ENCODE results near the gene TUBD1. TPM values are rescaled to one million over a fixed set of nuclear protein-coding genes. Genes with fewer than 3 reads are reported as not detected.
A peak's percentile ranks its signal among the peaks of the same experiment; 100 is the strongest.
"Not testable (repeated sequence)": the region's sequence is repeated elsewhere in the genome, so short reads cannot be mapped to it uniquely, and the experiment has no call there.

Gene TUBD1
- 10 to 100 TPM; 12.7 to 26.5 (median 23.3) TPM for polyA plus RNA-seq (ENCODE audit: low read depth in 6 of 6)

GRCh38 chr17:59892924-59893675 lies at the start of gene TUBD1, which contains the start of gene RPS6KB1:
TSS of gene TUBD1 (minus strand) at chr17:59892943. CDS start at chr17:59891002, 1,941 bp downstream.
TSS of gene RPS6KB1 (plus strand) at chr17:59893121. CDS start at chr17:59893185, 64 bp downstream.
- Mint-ChIP-seq H3K4me1 (peaks cover 43 to 60% (median 58%) of the 10 kb centered on the region in 3 donors), H3K9me3 (no peaks in the 10 kb centered on the region), H3K27ac (peak within 1 kb of the TSS; percentile 99 to 100 (median 99)), H3K4me3 (peak within 1 kb of the TSS; percentile 98 to 100 (median 100)), H3K27me3 (no peaks in the 10 kb centered on the region), H3K36me3 (peaks cover 5 to 14% of the 10 kb centered on the region in 2 donors)
- peak; percentile 97 for DNase-seq
- peak; percentile 90 for ATAC-seq (ENCODE audit: low read depth in 2 of 2)

GRCh38 chr17:59941131-59941530 lies 48.4 kb upstream of the TUBD1 start:
- H3K4me3 Mint-ChIP-seq = no peak overlapping the region
- no peak for ATAC-seq (ENCODE audit: low read depth in 2 of 2)
- DNase-seq = no peak
- H3K27ac Mint-ChIP-seq = no peak overlapping the region
- peaks cover 11 to 13% of the 10 kb centered on the region in 2 donors for H3K36me3 Mint-ChIP-seq
- no peaks in the 10 kb centered on the region for H3K27me3 Mint-ChIP-seq
- H3K9me3 Mint-ChIP-seq = no peaks in the 10 kb centered on the region
- peaks cover 0 to 4% (median 0%) of the 10 kb centered on the region in 3 donors for H3K4me1 Mint-ChIP-seq

GRCh38 chr17:59940697-59941096 lies 48.0 kb upstream of the TUBD1 start:
- not testable (repeated sequence) for H3K9me3 Mint-ChIP-seq; H3K27ac Mint-ChIP-seq; H3K36me3 Mint-ChIP-seq; H3K4me3 Mint-ChIP-seq; DNase-seq; H3K27me3 Mint-ChIP-seq; H3K4me1 Mint-ChIP-seq; ATAC-seq (ENCODE audit: low read depth in 2 of 2)

GRCh38 chr17:59933317-59933716 lies 40.6 kb upstream of the TUBD1 start:
- not testable (repeated sequence) for H3K27ac Mint-ChIP-seq

GRCh38 chr17:59930768-59931167 lies 38.0 kb upstream of the TUBD1 start:
- H3K27ac Mint-ChIP-seq = peak overlapping the region in 1 of 6 donors; percentile 5
- not testable (repeated sequence) for H3K27me3 Mint-ChIP-seq; H3K9me3 Mint-ChIP-seq; DNase-seq; H3K4me3 Mint-ChIP-seq; H3K4me1 Mint-ChIP-seq; ATAC-seq (ENCODE audit: low read depth in 2 of 2)
- H3K36me3 Mint-ChIP-seq = peaks cover 3 to 30% of the 10 kb centered on the region in 2 donors

More at GRCh38 chr17:59933317-59933716, 40.6 kb upstream of the TUBD1 start:
- H3K36me3 Mint-ChIP-seq = peaks cover 0 to 27% of the 10 kb centered on the region in 2 donors
- not testable (repeated sequence) for DNase-seq; H3K27me3 Mint-ChIP-seq; H3K9me3 Mint-ChIP-seq; H3K4me3 Mint-ChIP-seq; ATAC-seq (ENCODE audit: low read depth in 2 of 2); H3K4me1 Mint-ChIP-seq

GRCh38 chr17:59930121-59930520 lies 37.4 kb upstream of the TUBD1 start:
- not testable (repeated sequence) for H3K9me3 Mint-ChIP-seq; DNase-seq; H3K4me1 Mint-ChIP-seq; H3K27ac Mint-ChIP-seq; H3K27me3 Mint-ChIP-seq; ATAC-seq (ENCODE audit: low read depth in 2 of 2); H3K4me3 Mint-ChIP-seq
- H3K36me3 Mint-ChIP-seq = peaks cover 9 to 30% of the 10 kb centered on the region in 2 donors

- H3K36me3 Mint-ChIP-seq = peaks cover 13 to 29% of the 10 kb centered on the region in 2 donors
- DNase-seq; H3K27ac Mint-ChIP-seq; ATAC-seq (ENCODE audit: low read depth in 2 of 2); H3K4me1 Mint-ChIP-seq; H3K27me3 Mint-ChIP-seq; H3K9me3 Mint-ChIP-seq; H3K4me3 Mint-ChIP-seq: not testable (repeated sequence)
Observed at GRCh38 chr17:59920637-59921036, 27.9 kb upstream of the TUBD1 start.

GRCh38 chr17:59916446-59916845 lies 23.7 kb upstream of the TUBD1 start:
- peaks cover 0 to 6% (median 3%) of the 10 kb centered on the region in 3 donors for H3K4me1 Mint-ChIP-seq
- H3K36me3 Mint-ChIP-seq = peaks cover 16 to 19% of the 10 kb centered on the region in 2 donors
- no peaks in the 10 kb centered on the region for H3K27me3 Mint-ChIP-seq
- H3K9me3 Mint-ChIP-seq = no peaks in the 10 kb centered on the region
- H3K27ac Mint-ChIP-seq = peak overlapping the region in 1 of 6 donors; percentile 15
- DNase-seq (no peak), ATAC-seq (ENCODE audit: low read depth in 2 of 2) (no peak)
- H3K4me3 Mint-ChIP-seq = no peak overlapping the region

- Mint-ChIP-seq H3K36me3 (peaks cover 12 to 14% of the 10 kb centered on the region in 2 donors), H3K9me3 (no peaks in the 10 kb centered on the region), H3K27me3 (no peaks in the 10 kb centered on the region), H3K4me1 (peaks cover 0 to 6% (median 0%) of the 10 kb centered on the region in 3 donors), H3K27ac (peak overlapping the region in 1 of 6 donors; percentile 22), H3K4me3 (no peak overlapping the region)
- ATAC-seq (ENCODE audit: low read depth in 2 of 2) (peak; percentile 56 to 73), DNase-seq (peak; percentile 43)
Observed at GRCh38 chr17:59914274-59914854, 21.6 kb upstream of the TUBD1 start.

GRCh38 chr17:59907467-59907866 lies 14.7 kb upstream of the TUBD1 start:
- Mint-ChIP-seq H3K4me3 (no peak overlapping the region), H3K27me3 (no peaks in the 10 kb centered on the region), H3K9me3 (no peaks in the 10 kb centered on the region), H3K4me1 (peaks cover 8 to 32% (median 18%) of the 10 kb centered on the region in 3 donors), H3K27ac (peak overlapping the region in 2 of 6 donors; percentile 65 to 81), H3K36me3 (peaks cover 0 to 4% of the 10 kb centered on the region in 2 donors)
- ATAC-seq (ENCODE audit: low read depth in 2 of 2) (no peak), DNase-seq (no peak)

- Mint-ChIP-seq H3K4me3 (no peak overlapping the region), H3K9me3 (no peaks in the 10 kb centered on the region), H3K27ac (no peak overlapping the region), H3K36me3 (peaks cover 0 to 4% of the 10 kb centered on the region in 2 donors), H3K4me1 (peaks cover 8 to 42% (median 23%) of the 10 kb centered on the region in 3 donors), H3K27me3 (no peaks in the 10 kb centered on the region)
- DNase-seq (no peak), ATAC-seq (ENCODE audit: low read depth in 2 of 2) (no peak)
Observed at GRCh38 chr17:59903455-59903854, 10.7 kb upstream of the TUBD1 start.

GRCh38 chr17:59901604-59902003 lies 8.9 kb upstream of the TUBD1 start:
- Mint-ChIP-seq H3K4me1 (peaks cover 9 to 40% (median 21%) of the 10 kb centered on the region in 3 donors), H3K36me3 (peaks cover 0 to 4% of the 10 kb centered on the region in 2 donors), H3K27ac (peak overlapping the region in 1 of 6 donors; percentile 24), H3K9me3 (no peaks in the 10 kb centered on the region), H3K27me3 (no peaks in the 10 kb centered on the region), H3K4me3 (no peak overlapping the region)
- no peak for DNase-seq
- ATAC-seq (ENCODE audit: low read depth in 2 of 2) = no peak

- H3K27me3 Mint-ChIP-seq = no peaks in the 10 kb centered on the region
- H3K4me1 Mint-ChIP-seq = peaks cover 17 to 39% (median 31%) of the 10 kb centered on the region in 3 donors
- H3K36me3 Mint-ChIP-seq = peaks cover 0 to 4% of the 10 kb centered on the region in 2 donors
- no peaks in the 10 kb centered on the region for H3K9me3 Mint-ChIP-seq
- H3K4me3 Mint-ChIP-seq = no peak overlapping the region
- H3K27ac Mint-ChIP-seq = no peak overlapping the region
- DNase-seq = no peak
- ATAC-seq (ENCODE audit: low read depth in 2 of 2) = peak; percentile 63 to 90
Observed at GRCh38 chr17:59899099-59899498, 6.4 kb upstream of the TUBD1 start.

- H3K27me3 Mint-ChIP-seq = no peaks in the 10 kb centered on the region
- peaks cover 0 to 7% of the 10 kb centered on the region in 2 donors for H3K36me3 Mint-ChIP-seq
- ATAC-seq (ENCODE audit: low read depth in 2 of 2) (no peak), DNase-seq (no peak)
- no peaks in the 10 kb centered on the region for H3K9me3 Mint-ChIP-seq
- H3K27ac Mint-ChIP-seq = no peak overlapping the region
- H3K4me1 Mint-ChIP-seq = peaks cover 29 to 50% (median 44%) of the 10 kb centered on the region in 3 donors
- H3K4me3 Mint-ChIP-seq = no peak overlapping the region
Observed at GRCh38 chr17:59897090-59897489, 4.3 kb upstream of the TUBD1 start.

All from naive B cell (primary cell).